Spleen (tissue), 11 donors: ENCODE measurements around the gene POLG. TPM values are rescaled to one million over a fixed set of nuclear protein-coding genes. Genes with fewer than 3 reads are reported as not detected.

Experiments
- DNase-seq: peaks from one replicate; pipeline ENCODE4 v3.0.0-alpha.2; 2020
- H3K27ac ChIP-seq, 8 donors: fragments of 200-600 bp; sonication (generic) in 7 of 8; 1 replicate in 4 of 8; 2 replicates in 4 of 8; pipeline versions ENCODE4 v1.5.0 to v1.8.0; 2016 to 2021; ENCODE audit warnings: inconsistent platforms in 4 of 8, mild to moderate bottlenecking in 4 of 8, moderate library complexity in 1 of 8
- H3K27me3 ChIP-seq, 7 donors: fragments of 200-600 bp; sonication (generic) in 6 of 7; replicated peaks in 1 of 7; 1 replicate in 4 of 7; 2 replicates in 3 of 7; pipeline versions ENCODE4 v1.5.0 to v1.8.0; 2016 to 2021; ENCODE audit warnings: inconsistent platforms in 3 of 7, mild to moderate bottlenecking in 1 of 7
- H3K36me3 ChIP-seq, 6 donors: fragments of 200-600 bp; sonication (generic) in 5 of 6; 1 replicate in 4 of 6; 2 replicates in 2 of 6; pipeline versions ENCODE4 v1.5.0 to v1.8.0; 2016 to 2021; ENCODE audit warnings: inconsistent platforms in 2 of 6
- H3K4me1 ChIP-seq, 6 donors: fragments of 200-600 bp; sonication (generic) in 5 of 6; 1 replicate in 3 of 6; 2 replicates in 3 of 6; pipeline versions ENCODE4 v1.5.0 to v1.8.0; 2016 to 2021; ENCODE audit warnings: inconsistent platforms in 3 of 6
- H3K4me3 ChIP-seq, 8 donors: fragments of 200-600 bp; sonication (generic) in 7 of 8; 1 replicate in 4 of 8; 2 replicates in 4 of 8; pipeline versions ENCODE4 v1.5.0 to v1.8.0; 2016 to 2021; ENCODE audit warnings: inconsistent platforms in 4 of 8, mild to moderate bottlenecking in 4 of 8, moderate library complexity in 2 of 8
- H3K9me3 ChIP-seq, 8 donors: fragments of 200-600 bp; sonication (generic) in 7 of 8; 1 replicate in 4 of 8; 2 replicates in 4 of 8; pipeline versions ENCODE4 v1.5.0 to v1.8.0; 2016 to 2021; ENCODE audit warnings: inconsistent platforms in 4 of 8
- POLR2A ChIP-seq, 3 donors: fragments of 450-650 bp; IDR thresholded peaks; one replicate each; pipeline ENCODE4 v1.5.1; 2017; ENCODE audit warnings: antibody characterized with exemption in 3 of 3, mild to moderate bottlenecking in 1 of 3
- POLR2AphosphoS5 ChIP-seq, 3 donors: sonication (generic); formaldehyde crosslinking; IDR thresholded peaks; one replicate each; pipeline ENCODE4 v1.5.1; 2017; ENCODE audit warnings: antibody characterized with exemption in 3 of 3
- WGBS, 5 donors: extraction: QIAGEN DNeasy Blood & Tissue Kit in 3 of 5; methylation state at CpG; one replicate each; pipeline versions ENCODE4 v1.1.5 to v1.1.7; 2013 to 2018; 5-methylcytosine and 5-hydroxymethylcytosine counted together
- intact Hi-C: fragments of 100-400 bp; cut with DNase I; formaldehyde crosslinking; loops from one replicate; pipeline ENCODE4 v1.15.0; 2023; ENCODE audit warnings: low total_unique reads
- polyA plus RNA-seq, 3 donors: library from polyadenylated mRNA; stranded (reverse); fragments of 200-250 nt; gene quantifications; one replicate each; pipeline ENCODE4 v1.2.1, GENCODE V29; 2013
- total RNA-seq, 7 donors: library from RNA; depleted of rRNA in 3 of 7; stranded (reverse); fragments of >200 nt in 3 of 7; fragmentation: NEBNext Ultra II Directional in 4 of 7; extraction: Animal tissue kit (Norgen Biotek cat#: 25700) in 4 of 7; gene quantifications; one replicate each; pipeline versions ENCODE4 v1.1.0 to v1.2.1, GENCODE V29; 2016 to 2021
- TF ChIP-seq, protein P1 (sequence below), 11 experiments: fragments of 200-600 bp in 7 of 11; fragments of 450-650 bp in 4 of 11; sonication (generic) in 4 of 11; IDR thresholded peaks in 8 of 11; conservative IDR thresholded peaks in 3 of 11; 1 replicate in 7 of 11; 2 replicates in 4 of 11; pipeline versions ENCODE4 v1.4.0 to v1.8.0; 2016 to 2021; ENCODE audit warnings: antibody characterized with exemption in 11 of 11, inconsistent platforms in 4 of 11, mild to moderate bottlenecking in 1 of 11
- donor health status: healthy with polysubstance abuse.
- donor health status: DM: no; HTN: no; CAD: no; lungs with moderate emphysema.
- donor health status: DM: no; HTN: no; CAD: no.
- donor health status: Bipolar disorder and iron deficiency.
- donor health status: healthy.
- donor health status: DM: no; HTN: no; CAD: no.
- donor health status: DM: yes; HTN: yes; CAD: no.

POLG gene
- total and polyA plus RNA-seq, 10 donors = 38.3 to 105 (median 68.3) TPM

DNA sequence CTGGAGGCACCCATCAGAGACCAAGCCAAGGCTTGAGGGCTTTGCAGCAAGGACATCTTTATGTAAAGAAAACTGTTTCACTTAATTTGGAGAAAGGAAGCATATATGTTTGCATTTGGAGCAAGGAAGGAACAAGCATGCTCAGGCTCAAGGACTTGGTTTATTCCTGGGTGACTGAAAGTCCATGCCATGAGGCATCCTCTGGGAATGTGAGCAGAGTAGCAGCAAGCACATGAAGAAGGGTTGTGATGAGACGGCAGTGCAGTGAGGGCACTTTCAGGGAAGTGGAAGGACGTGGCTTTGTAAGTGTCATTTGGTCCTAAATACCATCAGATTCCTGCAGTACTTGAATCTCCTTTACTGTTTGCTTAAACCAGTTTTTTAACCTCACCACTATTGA, 26.8 kb downstream of the POLG start:
- no peaks in the 10 kb centered on the region for H3K9me3 ChIP-seq
- TF ChIP-seq POLR2A (IDR thresholded peaks at IDR 0.05) (no peak), POLR2AphosphoS5 (IDR thresholded peaks at IDR 0.05) (no peak)
- TF ChIP-seq, protein P1, sequence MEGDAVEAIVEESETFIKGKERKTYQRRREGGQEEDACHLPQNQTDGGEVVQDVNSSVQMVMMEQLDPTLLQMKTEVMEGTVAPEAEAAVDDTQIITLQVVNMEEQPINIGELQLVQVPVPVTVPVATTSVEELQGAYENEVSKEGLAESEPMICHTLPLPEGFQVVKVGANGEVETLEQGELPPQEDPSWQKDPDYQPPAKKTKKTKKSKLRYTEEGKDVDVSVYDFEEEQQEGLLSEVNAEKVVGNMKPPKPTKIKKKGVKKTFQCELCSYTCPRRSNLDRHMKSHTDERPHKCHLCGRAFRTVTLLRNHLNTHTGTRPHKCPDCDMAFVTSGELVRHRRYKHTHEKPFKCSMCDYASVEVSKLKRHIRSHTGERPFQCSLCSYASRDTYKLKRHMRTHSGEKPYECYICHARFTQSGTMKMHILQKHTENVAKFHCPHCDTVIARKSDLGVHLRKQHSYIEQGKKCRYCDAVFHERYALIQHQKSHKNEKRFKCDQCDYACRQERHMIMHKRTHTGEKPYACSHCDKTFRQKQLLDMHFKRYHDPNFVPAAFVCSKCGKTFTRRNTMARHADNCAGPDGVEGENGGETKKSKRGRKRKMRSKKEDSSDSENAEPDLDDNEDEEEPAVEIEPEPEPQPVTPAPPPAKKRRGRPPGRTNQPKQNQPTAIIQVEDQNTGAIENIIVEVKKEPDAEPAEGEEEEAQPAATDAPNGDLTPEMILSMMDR (IDR thresholded peaks at IDR 0.05 in 8 of 11, conservative IDR thresholded peaks at IDR 0.05 in 3 of 11) = no peak
- no peaks in the 10 kb centered on the region for H3K4me1 ChIP-seq
- no peak overlapping the region for H3K27ac ChIP-seq
- 87 to 94% (median 93%) methylated on average over 2 of the region's 2 CpGs for WGBS, 5 donors
- DNase-seq = no peak
- H3K27me3 ChIP-seq = no peaks in the 10 kb centered on the region
- peaks cover 0 to 81% (median 7%) of the 10 kb centered on the region in 6 donors for H3K36me3 ChIP-seq
- intact Hi-C loops = no loop called here
- no peak overlapping the region for H3K4me3 ChIP-seq

DNA sequence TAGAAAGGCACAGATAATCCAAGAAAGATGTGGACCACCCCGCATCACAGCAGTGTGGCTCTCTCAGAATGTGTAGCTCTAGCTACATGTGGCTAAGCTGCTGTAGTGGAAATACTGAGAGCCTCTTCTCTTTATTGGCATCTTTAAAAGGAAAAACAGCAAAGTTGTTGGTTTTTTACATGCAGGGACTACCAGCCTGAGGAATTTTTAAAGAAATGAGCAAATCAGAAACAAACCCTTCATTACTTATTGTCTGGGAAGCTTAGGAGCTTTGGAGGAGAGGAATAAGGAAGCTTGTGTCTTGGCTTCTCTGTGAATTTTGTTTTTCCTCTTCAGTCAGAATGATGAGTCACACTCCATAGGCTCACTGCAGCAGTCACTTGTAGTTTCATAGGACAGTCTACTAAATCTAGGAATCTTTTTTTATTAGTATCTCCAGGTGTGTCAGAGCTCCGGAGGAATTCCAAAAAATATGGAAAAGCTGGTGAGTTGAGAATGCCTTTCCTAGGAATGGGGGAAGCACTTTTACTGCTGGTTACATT, 27.5 kb downstream of the POLG start:
- TF ChIP-seq POLR2A (IDR thresholded peaks at IDR 0.05) = no peak
- no peak for TF ChIP-seq POLR2AphosphoS5 (IDR thresholded peaks at IDR 0.05)
- TF ChIP-seq, protein P1 (IDR thresholded peaks at IDR 0.05 in 8 of 11, conservative IDR thresholded peaks at IDR 0.05 in 3 of 11) = no peak
- intact Hi-C loops = no loop called here
- peaks cover 0 to 81% (median 7%) of the 10 kb centered on the region in 6 donors for H3K36me3 ChIP-seq
- DNase-seq = no peak
- H3K27ac ChIP-seq = no peak overlapping the region
- H3K27me3 ChIP-seq = no peaks in the 10 kb centered on the region
- H3K4me3 ChIP-seq = no peak overlapping the region
- H3K9me3 ChIP-seq = no peaks in the 10 kb centered on the region
- WGBS, 5 donors = 93 to 99% (median 97%) methylated on average over 2 of the region's 2 CpGs
- H3K4me1 ChIP-seq = no peaks in the 10 kb centered on the region

DNA sequence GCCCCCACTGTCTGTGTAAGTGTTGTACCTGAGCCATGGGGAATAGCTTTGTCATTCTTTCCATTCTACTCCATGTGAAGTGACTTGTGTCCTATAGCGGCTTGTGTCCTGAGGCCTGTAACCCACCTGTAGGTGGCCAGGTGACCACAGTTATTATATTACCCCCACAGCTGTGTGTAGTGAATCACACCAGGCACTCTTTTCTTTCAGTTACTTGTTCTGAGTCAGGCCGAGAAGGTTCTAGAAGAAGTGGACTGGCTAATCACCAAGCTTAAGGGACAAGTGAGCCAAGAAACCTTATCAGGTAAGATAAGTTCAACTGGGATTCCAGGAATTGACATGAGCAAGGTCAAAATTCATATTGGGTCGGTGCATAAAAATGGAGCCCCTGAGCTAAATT, 29.2 kb downstream of the POLG start:
- WGBS, 5 donors = 96 to 100% (median 98%) methylated on average over 3 of the region's 3 CpGs
- no peak overlapping the region for H3K27ac ChIP-seq
- TF ChIP-seq POLR2A (IDR thresholded peaks at IDR 0.05) (no peak), POLR2AphosphoS5 (IDR thresholded peaks at IDR 0.05) (no peak)
- TF ChIP-seq, protein P1 (IDR thresholded peaks at IDR 0.05 in 8 of 11, conservative IDR thresholded peaks at IDR 0.05 in 3 of 11) = no peak
- peaks cover 0 to 86% (median 11%) of the 10 kb centered on the region in 6 donors for H3K36me3 ChIP-seq
- no peak for DNase-seq
- no peaks in the 10 kb centered on the region for H3K27me3 ChIP-seq
- intact Hi-C loops = no loop called here
- H3K4me3 ChIP-seq = no peak overlapping the region
- H3K9me3 ChIP-seq = no peaks in the 10 kb centered on the region
- H3K4me1 ChIP-seq = no peaks in the 10 kb centered on the region

DNA sequence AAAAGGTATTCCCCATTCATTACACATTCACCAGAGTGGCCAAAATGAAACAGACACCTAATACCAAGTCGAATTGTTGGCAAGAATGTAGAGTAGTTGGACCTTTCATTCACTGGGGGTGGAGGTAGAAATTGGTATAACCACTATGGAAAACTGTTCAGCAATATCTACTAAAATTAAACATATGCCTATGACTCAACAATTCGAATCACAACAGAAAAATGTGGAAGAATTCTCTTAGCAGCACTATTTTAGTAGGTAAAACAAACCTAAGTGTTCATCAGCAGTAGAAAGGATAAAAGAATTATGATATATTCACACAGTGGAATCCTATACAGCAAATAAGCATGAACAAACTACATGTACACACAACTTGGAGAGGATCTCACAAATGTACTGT, 30.6 kb downstream of the POLG start:
- no peak overlapping the region for H3K27ac ChIP-seq
- TF ChIP-seq, protein P1 (IDR thresholded peaks at IDR 0.05 in 8 of 11, conservative IDR thresholded peaks at IDR 0.05 in 3 of 11) = no peak
- TF ChIP-seq POLR2A (IDR thresholded peaks at IDR 0.05) (no peak), POLR2AphosphoS5 (IDR thresholded peaks at IDR 0.05) (no peak)
- no peaks in the 10 kb centered on the region for H3K9me3 ChIP-seq
- 96 to 98% (median 96%) methylated on average over 2 of the region's 2 CpGs for whole genome bisulfite sequencing, 5 donors
- intact Hi-C loops = no loop called here
- peaks cover 0 to 96% (median 11%) of the 10 kb centered on the region in 6 donors for H3K36me3 ChIP-seq
- H3K27me3 ChIP-seq = no peaks in the 10 kb centered on the region
- H3K4me3 ChIP-seq = no peak overlapping the region
- no peak for DNase-seq
- no peaks in the 10 kb centered on the region for H3K4me1 ChIP-seq
